Tibial artery (tissue), 4 donors: ENCODE measurements around the gene LRRC32.

Experiments used
- DNase-seq, 2 donors: peaks; one replicate each; pipeline ENCODE4 v3.0.0-alpha.2; 2019
- H3K27ac ChIP-seq, 2 donors: fragments of 200-600 bp; sonication (generic) in 1 of 2; 1 replicate in 1 of 2; 2 replicates in 1 of 2; pipeline ENCODE4 v1.5.1; 2018 to 2019; ENCODE audit warnings: mild to moderate bottlenecking in 1 of 2
- H3K27me3 ChIP-seq, 2 donors: fragments of 200-600 bp; sonication (generic) in 1 of 2; one replicate each; pipeline versions ENCODE4 v1.5.1 to v1.6.0; 2016 to 2019
- H3K36me3 ChIP-seq, 3 donors: fragments of 200-600 bp; sonication (generic) in 2 of 3; one replicate each; pipeline ENCODE4 v1.5.1; 2016 to 2019; ENCODE audit warnings: mild to moderate bottlenecking in 2 of 3
- H3K4me1 ChIP-seq, 4 donors: fragments of 200-600 bp; sonication (generic) in 2 of 4; 1 replicate in 3 of 4; 2 replicates in 1 of 4; pipeline ENCODE4 v1.5.1; 2016 to 2019
- H3K4me3 ChIP-seq, 2 donors: fragments of 200-600 bp; sonication (generic) in 1 of 2; 1 replicate in 1 of 2; 2 replicates in 1 of 2; pipeline ENCODE4 v1.5.1; 2018 to 2019; ENCODE audit warnings: mild to moderate bottlenecking in 2 of 2
- H3K9me3 ChIP-seq, 3 donors: fragments of 200-600 bp; sonication (generic) in 1 of 3; one replicate each; pipeline ENCODE4 v1.5.1; 2016 to 2019
- intact Hi-C: fragments of 100-400 bp; cut with DNase I; formaldehyde crosslinking; loops from one replicate; pipeline ENCODE4 v1.15.0; 2023; ENCODE audit warnings: low total_unique reads
- TF ChIP-seq, protein P1 (sequence below), 2 experiments: fragments of 200-600 bp in 1 of 2; fragments of 450-650 bp in 1 of 2; IDR thresholded peaks; one replicate each; pipeline ENCODE4 v1.5.1; 2017 to 2019; ENCODE audit warnings: antibody characterized with exemption in 2 of 2, mild to moderate bottlenecking in 1 of 2, moderate library complexity in 1 of 2

Gene LRRC32

GRCh38 chr11:76702336-76703128 is 32.0 kb upstream of the LRRC32 start:
- Histone ChIP-seq H3K4me3 (no peak overlapping the region), H3K4me1 (no peaks in the 10 kb centered on the region), H3K27ac (no peak overlapping the region), H3K36me3 (no peaks in the 10 kb centered on the region), H3K9me3 (no peaks in the 10 kb centered on the region), H3K27me3 (no peaks in the 10 kb centered on the region)
- intact Hi-C loops = no loop called here
- TF ChIP-seq, protein P1, sequence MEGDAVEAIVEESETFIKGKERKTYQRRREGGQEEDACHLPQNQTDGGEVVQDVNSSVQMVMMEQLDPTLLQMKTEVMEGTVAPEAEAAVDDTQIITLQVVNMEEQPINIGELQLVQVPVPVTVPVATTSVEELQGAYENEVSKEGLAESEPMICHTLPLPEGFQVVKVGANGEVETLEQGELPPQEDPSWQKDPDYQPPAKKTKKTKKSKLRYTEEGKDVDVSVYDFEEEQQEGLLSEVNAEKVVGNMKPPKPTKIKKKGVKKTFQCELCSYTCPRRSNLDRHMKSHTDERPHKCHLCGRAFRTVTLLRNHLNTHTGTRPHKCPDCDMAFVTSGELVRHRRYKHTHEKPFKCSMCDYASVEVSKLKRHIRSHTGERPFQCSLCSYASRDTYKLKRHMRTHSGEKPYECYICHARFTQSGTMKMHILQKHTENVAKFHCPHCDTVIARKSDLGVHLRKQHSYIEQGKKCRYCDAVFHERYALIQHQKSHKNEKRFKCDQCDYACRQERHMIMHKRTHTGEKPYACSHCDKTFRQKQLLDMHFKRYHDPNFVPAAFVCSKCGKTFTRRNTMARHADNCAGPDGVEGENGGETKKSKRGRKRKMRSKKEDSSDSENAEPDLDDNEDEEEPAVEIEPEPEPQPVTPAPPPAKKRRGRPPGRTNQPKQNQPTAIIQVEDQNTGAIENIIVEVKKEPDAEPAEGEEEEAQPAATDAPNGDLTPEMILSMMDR (IDR thresholded peaks at IDR 0.05) = no peak
- DNase-seq = no peak

DNA sequence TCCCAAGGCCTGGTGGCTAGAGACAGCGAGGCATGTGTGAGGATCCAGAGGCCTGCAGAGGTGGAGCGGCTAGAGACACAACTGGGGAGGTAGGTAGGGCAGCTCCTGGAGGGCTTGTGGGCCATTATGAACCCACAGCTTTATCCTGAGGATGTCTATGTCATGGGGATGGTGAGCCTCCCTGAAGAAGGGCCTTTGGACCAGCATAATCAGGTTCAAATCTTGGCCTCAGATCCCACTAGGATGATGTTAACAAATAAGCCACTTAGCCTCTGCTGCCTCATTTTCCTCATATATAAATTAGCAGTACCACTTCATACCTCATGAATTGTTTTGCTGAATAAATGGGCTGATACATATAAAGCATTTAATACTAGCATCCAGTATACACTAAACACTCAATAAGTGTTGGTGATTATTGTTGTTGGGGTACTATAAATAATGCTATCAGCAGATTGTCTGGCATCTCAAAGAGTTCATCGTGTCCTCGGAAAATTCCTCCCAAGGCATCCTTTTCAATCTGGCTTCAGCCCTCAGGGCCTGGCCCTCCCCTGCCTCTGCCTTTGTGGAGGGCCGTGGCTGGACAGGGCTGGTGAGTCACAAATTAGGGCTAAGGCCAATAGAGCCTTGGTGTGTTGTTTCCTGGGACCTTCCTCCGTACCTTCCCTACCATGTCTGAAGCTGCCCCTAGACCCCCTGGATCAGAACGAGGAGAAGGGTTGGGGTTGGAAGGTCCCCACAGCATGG is 30.9 kb upstream of the LRRC32 start:
- TF ChIP-seq, protein P1 (IDR thresholded peaks at IDR 0.05) = no peak
- no peaks in the 10 kb centered on the region for H3K4me1 ChIP-seq
- intact Hi-C loops = no loop called here
- no peak for DNase-seq
- H3K27ac ChIP-seq = no peak overlapping the region
- H3K4me3 ChIP-seq = no peak overlapping the region
- no peaks in the 10 kb centered on the region for H3K36me3 ChIP-seq
- no peaks in the 10 kb centered on the region for H3K9me3 ChIP-seq
- H3K27me3 ChIP-seq = no peaks in the 10 kb centered on the region

- H3K27me3 ChIP-seq = no peaks in the 10 kb centered on the region
- DNase-seq = no peak
- no peak overlapping the region for H3K4me3 ChIP-seq
- no peaks in the 10 kb centered on the region for H3K4me1 ChIP-seq
- TF ChIP-seq, protein P1 (IDR thresholded peaks at IDR 0.05) = no peak
- no peaks in the 10 kb centered on the region for H3K36me3 ChIP-seq
- H3K27ac ChIP-seq = no peak overlapping the region
- intact Hi-C loops = no loop called here
- no peaks in the 10 kb centered on the region for H3K9me3 ChIP-seq
These were observed 29.9 kb upstream of the LRRC32 start for GRCh38 chr11:76700177-76701100.

- Histone ChIP-seq H3K4me3 (no peak overlapping the region), H3K9me3 (no peaks in the 10 kb centered on the region), H3K27ac (no peak overlapping the region), H3K36me3 (no peaks in the 10 kb centered on the region), H3K4me1 (no peaks in the 10 kb centered on the region), H3K27me3 (no peaks in the 10 kb centered on the region)
- TF ChIP-seq, protein P1 (IDR thresholded peaks at IDR 0.05) = no peak
- no peak for DNase-seq
- intact Hi-C loops = no loop called here
These were observed 29.0 kb upstream of the LRRC32 start for GRCh38 chr11:76699451-76700091.
